ENCODE data around the gene YBX3. TPM values are rescaled to one million over a fixed set of nuclear protein-coding genes. Genes with fewer than 3 reads are reported as not detected.

YBX3 gene
- polyA plus RNA-seq, 4 donors = 61.3 to 183 (median 98.4) TPM

DNA sequence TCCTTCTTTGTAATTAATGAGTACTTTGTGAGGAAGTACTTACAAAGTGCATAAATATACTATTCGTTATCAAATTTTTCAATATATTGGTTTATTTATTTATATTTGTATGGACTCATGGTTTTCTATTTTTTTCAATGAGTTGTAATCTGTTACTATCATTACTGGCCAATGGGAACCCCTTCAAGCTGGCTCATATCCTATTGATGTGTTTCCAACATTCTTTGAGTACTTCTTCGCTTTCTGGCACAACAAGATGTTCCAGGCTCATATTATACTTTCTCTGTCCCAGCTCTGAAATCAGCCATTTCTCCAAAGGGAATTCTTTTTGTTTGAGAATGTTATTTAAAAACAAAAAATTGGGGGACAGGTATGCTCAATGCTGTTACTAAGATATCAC lies 17.5 kb downstream of the YBX3 start:
- FAIRE-seq (no peak), DNase-seq (no peak)
- no peaks in the 10 kb centered on the region for H3K27me3 ChIP-seq (ENCODE audit: control insufficient read depth in 3 of 3, insufficient read depth in 3 of 3, low read length in 3 of 3)
- H3K27ac ChIP-seq (ENCODE audit: low read depth in 1 of 3, low read length in 2 of 3) = no peak overlapping the region
- H3K9me3 ChIP-seq (ENCODE audit: control insufficient read depth in 2 of 2, insufficient read depth in 1 of 2, low read depth in 1 of 2, low read length in 1 of 2) = no peaks in the 10 kb centered on the region
- peaks cover 7 to 19% (median 9%) of the 10 kb centered on the region in 3 donors for H3K36me3 ChIP-seq (ENCODE audit: control insufficient read depth in 3 of 3, insufficient read depth in 2 of 3, low read depth in 1 of 3, low read length in 3 of 3)
- WGBS, 3 donors = 55 to 80% (median 56%) methylated on average over 2 of the region's 2 CpGs
- no peaks in the 10 kb centered on the region for H3K4me1 ChIP-seq (ENCODE audit: control insufficient read depth in 3 of 3, insufficient read depth in 2 of 3, low read depth in 1 of 3, low read length in 2 of 3)
- no peak overlapping the region for H3K4me3 ChIP-seq (ENCODE audit: low read depth in 1 of 3, low read length in 3 of 3)

DNA sequence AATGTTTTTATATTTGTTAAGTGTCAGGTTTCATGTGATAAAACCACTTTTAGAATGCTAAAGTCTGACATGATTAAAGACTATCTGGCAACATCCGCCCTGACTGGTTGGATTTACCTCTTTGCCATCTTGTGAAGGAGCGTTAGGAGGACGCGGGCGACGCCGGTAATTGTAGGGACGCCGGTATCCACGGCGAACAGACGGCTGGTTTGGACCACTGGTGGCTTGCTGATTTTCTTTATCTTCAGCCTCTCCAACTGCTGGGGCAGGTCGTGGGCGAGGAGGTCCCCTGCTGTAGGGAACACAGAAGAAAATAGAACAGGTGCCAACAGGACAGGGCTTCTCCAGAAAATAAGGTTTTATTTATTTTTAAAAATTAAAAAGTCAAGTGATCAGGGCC lies 21.3 kb downstream of the YBX3 start:
- H3K9me3 ChIP-seq (ENCODE audit: control insufficient read depth in 2 of 2, insufficient read depth in 1 of 2, low read depth in 1 of 2, low read length in 1 of 2) = no peaks in the 10 kb centered on the region
- H3K4me3 ChIP-seq (ENCODE audit: low read depth in 1 of 3, low read length in 3 of 3) = no peak overlapping the region
- 96 to 98% (median 96%) methylated on average over 14 of the region's 14 CpGs for WGBS, 3 donors
- no peaks in the 10 kb centered on the region for H3K27me3 ChIP-seq (ENCODE audit: control insufficient read depth in 3 of 3, insufficient read depth in 3 of 3, low read length in 3 of 3)
- DNase-seq (no peak), FAIRE-seq (no peak)
- H3K27ac ChIP-seq (ENCODE audit: low read depth in 1 of 3, low read length in 2 of 3) = no peak overlapping the region
- peaks cover 4 to 17% (median 13%) of the 10 kb centered on the region in 3 donors for H3K36me3 ChIP-seq (ENCODE audit: control insufficient read depth in 3 of 3, insufficient read depth in 2 of 3, low read depth in 1 of 3, low read length in 3 of 3)
- no peaks in the 10 kb centered on the region for H3K4me1 ChIP-seq (ENCODE audit: control insufficient read depth in 3 of 3, insufficient read depth in 2 of 3, low read depth in 1 of 3, low read length in 2 of 3)

DNA sequence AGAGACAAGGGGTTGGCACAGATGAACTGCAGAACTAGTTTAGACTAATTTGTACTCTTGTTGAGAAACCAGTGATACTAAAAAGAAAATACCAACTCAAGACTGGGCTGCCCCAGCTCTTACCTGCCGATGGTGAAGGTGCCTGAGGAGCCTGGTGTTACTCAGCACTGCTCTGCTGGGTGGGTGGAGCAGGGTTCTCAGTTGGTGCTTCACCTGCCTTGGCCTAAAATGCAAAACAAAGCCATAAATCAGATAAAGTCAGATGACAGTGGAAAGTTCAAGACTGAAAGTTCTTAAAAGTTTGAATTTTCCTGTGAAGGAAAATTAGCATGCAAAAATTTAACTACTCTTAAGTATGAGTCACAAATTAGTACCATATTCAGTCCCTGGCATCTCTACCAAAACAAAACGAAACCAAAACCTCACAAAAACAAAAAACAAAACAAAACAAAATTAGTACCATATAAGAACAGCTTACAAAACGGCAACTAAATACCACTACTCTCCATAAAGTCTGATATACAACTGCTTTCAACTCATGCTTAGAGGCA lies 21.9 kb downstream of the YBX3 start:
- Histone ChIP-seq H3K9me3 (ENCODE audit: control insufficient read depth in 2 of 2, insufficient read depth in 1 of 2, low read depth in 1 of 2, low read length in 1 of 2) (no peaks in the 10 kb centered on the region), H3K27ac (ENCODE audit: low read depth in 1 of 3, low read length in 2 of 3) (no peak overlapping the region), H3K4me1 (ENCODE audit: control insufficient read depth in 3 of 3, insufficient read depth in 2 of 3, low read depth in 1 of 3, low read length in 2 of 3) (no peaks in the 10 kb centered on the region), H3K27me3 (ENCODE audit: control insufficient read depth in 3 of 3, insufficient read depth in 3 of 3, low read length in 3 of 3) (no peaks in the 10 kb centered on the region), H3K36me3 (ENCODE audit: control insufficient read depth in 3 of 3, insufficient read depth in 2 of 3, low read depth in 1 of 3, low read length in 3 of 3) (peaks cover 4 to 14% (median 13%) of the 10 kb centered on the region in 3 donors), H3K4me3 (ENCODE audit: low read depth in 1 of 3, low read length in 3 of 3) (no peak overlapping the region)
- DNase-seq = no peak
- FAIRE-seq = no peak
- WGBS, 3 donors = 27 to 49% (median 41%) methylated on average over 3 of the region's 3 CpGs

DNA sequence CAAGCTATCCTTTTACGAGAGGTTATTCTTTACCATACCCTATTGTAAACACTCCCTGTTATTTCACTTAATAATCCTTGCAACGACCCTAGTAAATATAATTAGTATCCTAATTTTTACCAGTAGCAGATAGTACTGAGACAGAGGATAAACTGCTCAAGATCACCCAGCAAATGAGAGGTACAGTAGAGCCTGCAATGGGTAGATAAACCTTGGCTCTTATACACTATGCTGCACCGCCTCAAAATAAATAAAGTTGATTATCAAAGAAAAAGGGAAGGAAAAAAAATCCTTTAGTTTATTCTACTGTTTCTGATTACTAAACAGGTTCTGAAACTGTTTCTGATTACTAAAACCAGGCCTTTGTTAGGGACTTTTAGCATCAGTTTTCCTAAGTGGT lies 22.5 kb downstream of the YBX3 start:
- 69 to 84% (median 77%) methylated on average over 3 of the region's 3 CpGs for WGBS, 3 donors

DNA sequence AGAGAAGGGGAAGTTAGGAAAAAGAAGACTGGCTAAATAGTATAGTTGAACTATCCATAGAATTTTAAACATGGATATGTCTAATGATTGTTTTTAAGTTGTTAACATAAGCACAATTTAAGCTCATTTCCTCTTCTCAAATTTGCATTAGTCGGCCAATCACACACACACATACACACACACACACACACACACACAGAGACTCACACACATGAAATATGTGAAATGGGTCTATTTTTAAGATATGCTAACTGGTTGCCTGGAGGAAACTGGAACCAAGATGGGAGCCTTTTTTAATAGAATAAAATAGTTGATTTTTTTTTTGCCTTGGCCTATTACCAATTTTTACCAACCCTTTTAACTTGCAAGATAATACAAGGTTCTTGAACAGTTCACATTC lies 25.3 kb downstream of the YBX3 start:
- Histone ChIP-seq H3K9me3 (ENCODE audit: control insufficient read depth in 2 of 2, insufficient read depth in 1 of 2, low read depth in 1 of 2, low read length in 1 of 2) (no peaks in the 10 kb centered on the region), H3K36me3 (ENCODE audit: control insufficient read depth in 3 of 3, insufficient read depth in 2 of 3, low read depth in 1 of 3, low read length in 3 of 3) (peaks cover 4 to 14% (median 13%) of the 10 kb centered on the region in 3 donors), H3K27ac (ENCODE audit: low read depth in 1 of 3, low read length in 2 of 3) (no peak overlapping the region), H3K4me1 (ENCODE audit: control insufficient read depth in 3 of 3, insufficient read depth in 2 of 3, low read depth in 1 of 3, low read length in 2 of 3) (no peaks in the 10 kb centered on the region), H3K4me3 (ENCODE audit: low read depth in 1 of 3, low read length in 3 of 3) (no peak overlapping the region), H3K27me3 (ENCODE audit: control insufficient read depth in 3 of 3, insufficient read depth in 3 of 3, low read length in 3 of 3) (no peaks in the 10 kb centered on the region)
- WGBS, 3 donors = 89 to 100% (median 93%) methylated on average over 1 of the region's 1 CpG
- DNase-seq = no peak
- FAIRE-seq = no peak

More for the DNA sequence above, 22.5 kb downstream of the YBX3 start:
- no peaks in the 10 kb centered on the region for H3K27me3 ChIP-seq (ENCODE audit: control insufficient read depth in 3 of 3, insufficient read depth in 3 of 3, low read length in 3 of 3)
- H3K9me3 ChIP-seq (ENCODE audit: control insufficient read depth in 2 of 2, insufficient read depth in 1 of 2, low read depth in 1 of 2, low read length in 1 of 2) = no peaks in the 10 kb centered on the region
- DNase-seq (no peak), FAIRE-seq (no peak)
- H3K36me3 ChIP-seq (ENCODE audit: control insufficient read depth in 3 of 3, insufficient read depth in 2 of 3, low read depth in 1 of 3, low read length in 3 of 3) = peaks cover 4 to 14% (median 13%) of the 10 kb centered on the region in 3 donors
- H3K4me3 ChIP-seq (ENCODE audit: low read depth in 1 of 3, low read length in 3 of 3) = no peak overlapping the region
- no peaks in the 10 kb centered on the region for H3K4me1 ChIP-seq (ENCODE audit: control insufficient read depth in 3 of 3, insufficient read depth in 2 of 3, low read depth in 1 of 3, low read length in 2 of 3)
- H3K27ac ChIP-seq (ENCODE audit: low read depth in 1 of 3, low read length in 2 of 3) = no peak overlapping the region

DNA sequence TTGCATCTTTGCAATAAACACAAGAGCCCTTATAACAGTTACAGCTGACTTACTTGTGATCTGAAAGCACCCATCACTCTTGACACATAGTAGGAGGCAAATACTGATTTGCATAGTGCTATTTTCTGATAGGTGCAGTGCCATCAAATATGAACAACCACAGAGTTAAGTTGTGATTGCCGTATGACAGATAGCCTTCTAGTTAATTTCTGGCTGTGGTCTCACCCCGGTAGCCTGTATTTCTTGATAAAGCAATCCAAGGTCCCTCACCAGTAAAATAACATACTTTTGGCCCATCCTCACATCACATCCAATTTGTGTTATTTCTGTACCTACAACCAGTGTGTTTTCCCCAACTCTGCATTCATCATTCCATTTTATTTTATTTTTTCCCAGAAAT lies 26.0 kb downstream of the YBX3 start:
- H3K9me3 ChIP-seq (ENCODE audit: control insufficient read depth in 2 of 2, insufficient read depth in 1 of 2, low read depth in 1 of 2, low read length in 1 of 2) = no peaks in the 10 kb centered on the region
- no peak for FAIRE-seq
- H3K27me3 ChIP-seq (ENCODE audit: control insufficient read depth in 3 of 3, insufficient read depth in 3 of 3, low read length in 3 of 3) = no peaks in the 10 kb centered on the region
- peaks cover 4 to 13% (median 12%) of the 10 kb centered on the region in 3 donors for H3K36me3 ChIP-seq (ENCODE audit: control insufficient read depth in 3 of 3, insufficient read depth in 2 of 3, low read depth in 1 of 3, low read length in 3 of 3)
- H3K27ac ChIP-seq (ENCODE audit: low read depth in 1 of 3, low read length in 2 of 3) = no peak overlapping the region
- no peaks in the 10 kb centered on the region for H3K4me1 ChIP-seq (ENCODE audit: control insufficient read depth in 3 of 3, insufficient read depth in 2 of 3, low read depth in 1 of 3, low read length in 2 of 3)
- 83 to 95% (median 95%) methylated on average over 2 of the region's 2 CpGs for WGBS, 3 donors
- no peak for DNase-seq
- no peak overlapping the region for H3K4me3 ChIP-seq (ENCODE audit: low read depth in 1 of 3, low read length in 3 of 3)

DNA sequence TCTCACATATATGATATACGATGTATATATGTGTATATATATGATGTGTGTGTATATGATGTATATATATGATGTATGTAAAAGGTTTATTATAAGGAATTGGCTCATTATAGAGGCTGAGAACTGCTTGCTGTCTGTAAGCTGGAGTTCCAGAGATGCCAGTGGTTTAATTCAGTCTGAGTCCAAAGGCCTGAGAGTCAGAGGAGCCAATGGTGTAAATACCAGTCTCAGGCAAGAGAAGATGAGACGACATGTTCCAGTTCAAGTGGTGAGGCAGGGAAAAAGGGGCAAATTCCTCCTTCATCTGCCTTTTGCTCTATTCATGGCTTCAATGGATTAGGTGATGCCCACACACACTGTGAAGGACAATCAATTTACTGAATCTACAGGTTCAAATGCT lies 32.2 kb downstream of the YBX3 start:
- 90 to 95% (median 95%) methylated on average over 2 of the region's 2 CpGs for WGBS, 3 donors
- no peak for FAIRE-seq

DNA sequence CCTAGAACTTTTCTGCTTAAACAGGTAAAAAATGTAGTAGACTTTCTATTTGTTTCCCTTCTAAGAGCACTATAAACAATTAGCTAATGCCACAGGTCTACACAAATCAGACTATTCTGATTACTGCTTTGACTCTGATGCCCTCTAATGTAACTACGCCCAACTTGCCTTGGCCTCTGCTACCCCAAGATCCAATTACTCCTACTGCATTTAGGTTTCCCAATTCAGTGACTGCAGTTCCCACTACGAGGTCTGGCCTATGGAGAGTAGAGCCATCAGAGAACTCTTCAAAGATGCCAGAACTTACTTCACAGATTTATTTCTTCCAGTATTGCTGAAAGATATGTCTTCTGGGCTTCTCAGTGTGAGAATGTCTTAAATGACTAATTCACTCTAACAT lies 34.0 kb downstream of the YBX3 start:
- WGBS, 3 donors = 87 to 92% (median 91%) methylated on average over 2 of the region's 2 CpGs
- Histone ChIP-seq H3K36me3 (ENCODE audit: control insufficient read depth in 3 of 3, insufficient read depth in 2 of 3, low read depth in 1 of 3, low read length in 3 of 3) (no peaks in the 10 kb centered on the region), H3K4me3 (ENCODE audit: low read depth in 1 of 3, low read length in 3 of 3) (no peak overlapping the region), H3K4me1 (ENCODE audit: control insufficient read depth in 3 of 3, insufficient read depth in 2 of 3, low read depth in 1 of 3, low read length in 2 of 3) (no peaks in the 10 kb centered on the region), H3K9me3 (ENCODE audit: control insufficient read depth in 2 of 2, insufficient read depth in 1 of 2, low read depth in 1 of 2, low read length in 1 of 2) (peaks cover 0 to 3% of the 10 kb centered on the region in 2 donors), H3K27ac (ENCODE audit: low read depth in 1 of 3, low read length in 2 of 3) (no peak overlapping the region), H3K27me3 (ENCODE audit: control insufficient read depth in 3 of 3, insufficient read depth in 3 of 3, low read length in 3 of 3) (peaks cover 0 to 2% (median 2%) of the 10 kb centered on the region in 3 donors)
- no peak for DNase-seq
- FAIRE-seq = no peak

More for the DNA sequence above, 32.2 kb downstream of the YBX3 start:
- no peak overlapping the region for H3K27ac ChIP-seq (ENCODE audit: low read depth in 1 of 3, low read length in 2 of 3)
- H3K4me3 ChIP-seq (ENCODE audit: low read depth in 1 of 3, low read length in 3 of 3) = no peak overlapping the region
- H3K9me3 ChIP-seq (ENCODE audit: control insufficient read depth in 2 of 2, insufficient read depth in 1 of 2, low read depth in 1 of 2, low read length in 1 of 2) = peaks cover 0 to 3% of the 10 kb centered on the region in 2 donors
- H3K4me1 ChIP-seq (ENCODE audit: control insufficient read depth in 3 of 3, insufficient read depth in 2 of 3, low read depth in 1 of 3, low read length in 2 of 3) = no peaks in the 10 kb centered on the region
- peaks cover 0 to 2% (median 2%) of the 10 kb centered on the region in 3 donors for H3K27me3 ChIP-seq (ENCODE audit: control insufficient read depth in 3 of 3, insufficient read depth in 3 of 3, low read length in 3 of 3)
- DNase-seq = no peak
- peaks cover 0 to 3% (median 0%) of the 10 kb centered on the region in 3 donors for H3K36me3 ChIP-seq (ENCODE audit: control insufficient read depth in 3 of 3, insufficient read depth in 2 of 3, low read depth in 1 of 3, low read length in 3 of 3)

DNA sequence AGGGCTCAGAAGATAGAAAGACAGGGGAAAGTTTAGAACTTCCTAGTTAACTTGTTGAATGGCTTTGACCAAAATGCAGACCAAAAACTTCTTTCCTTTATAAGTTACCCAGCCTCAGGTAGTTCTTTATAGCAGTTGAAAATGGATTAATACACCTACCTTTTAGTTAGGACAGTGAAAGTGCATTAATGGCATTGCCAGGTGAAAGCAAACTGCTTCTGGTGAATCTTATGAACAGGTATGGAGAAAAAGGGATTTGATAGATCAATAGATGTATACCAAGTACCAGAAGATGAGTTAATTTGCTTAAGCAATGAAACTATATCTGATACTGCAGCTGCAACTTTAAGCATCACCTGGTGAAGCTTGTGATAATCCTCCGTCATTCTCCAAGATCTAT lies 35.1 kb downstream of the YBX3 start:
- H3K36me3 ChIP-seq (ENCODE audit: control insufficient read depth in 3 of 3, insufficient read depth in 2 of 3, low read depth in 1 of 3, low read length in 3 of 3) = no peaks in the 10 kb centered on the region
- no peaks in the 10 kb centered on the region for H3K4me1 ChIP-seq (ENCODE audit: control insufficient read depth in 3 of 3, insufficient read depth in 2 of 3, low read depth in 1 of 3, low read length in 2 of 3)
- FAIRE-seq (no peak), DNase-seq (no peak)
- no peak overlapping the region for H3K27ac ChIP-seq (ENCODE audit: low read depth in 1 of 3, low read length in 2 of 3)
- peaks cover 0 to 2% (median 2%) of the 10 kb centered on the region in 3 donors for H3K27me3 ChIP-seq (ENCODE audit: control insufficient read depth in 3 of 3, insufficient read depth in 3 of 3, low read length in 3 of 3)
- 93 to 100% (median 96%) methylated on average over 1 of the region's 1 CpG for WGBS, 3 donors
- no peak overlapping the region for H3K4me3 ChIP-seq (ENCODE audit: low read depth in 1 of 3, low read length in 3 of 3)
- peaks cover 0 to 3% of the 10 kb centered on the region in 2 donors for H3K9me3 ChIP-seq (ENCODE audit: control insufficient read depth in 2 of 2, insufficient read depth in 1 of 2, low read depth in 1 of 2, low read length in 1 of 2)
